HEK293T (cell line): ENCODE data around the gene THSD4.

Source experiments
- CTCF ChIA-PET: fragments of 350-600 bp; formaldehyde crosslinking; extraction: SDS; loops from one replicate; lab custom pipeline; 2021; ENCODE audit warnings: antibody characterized with exemption, inconsistent platforms; lab: Yijun Ruan, JAX
- POLR2A ChIA-PET: fragments of 350-600 bp; formaldehyde crosslinking; extraction: SDS; loops from one replicate; lab custom pipeline; 2020; ENCODE audit warnings: antibody characterized with exemption, inconsistent platforms; lab: Yijun Ruan, JAX
- DNase-seq: peaks from one replicate; pipeline ENCODE4 v3.0.0; 2012; ENCODE audit warnings: mixed read lengths; ENCODE audit errors: extremely low spot score
- ARNT ChIP-seq: fragments of 450-650 bp; IDR thresholded peaks from 2 replicates; pipeline ENCODE4 v1.6.1; 2017; ENCODE audit warnings: mild to moderate bottlenecking
- BHLHE40 ChIP-seq: fragments of 450-650 bp; IDR thresholded peaks from 2 replicates; pipeline ENCODE4 v1.6.1; 2016; ENCODE audit warnings: mild to moderate bottlenecking, moderate library complexity, borderline replicate concordance
- CTBP1 ChIP-seq: fragments of 450-650 bp; IDR thresholded peaks from 2 replicates; pipeline ENCODE4 v1.6.1; 2016; ENCODE audit warnings: borderline replicate concordance
- ELF4 ChIP-seq: fragments of 450-650 bp; IDR thresholded peaks from 2 replicates; pipeline ENCODE4 v1.6.1; 2017; ENCODE audit warnings: antibody characterized with exemption
- FOXA1 ChIP-seq: fragments of 450-650 bp; IDR thresholded peaks from 2 replicates; pipeline ENCODE4 v1.6.1; 2016; ENCODE audit warnings: mild to moderate bottlenecking
- FOXK2 ChIP-seq: fragments of 450-650 bp; IDR thresholded peaks from 2 replicates; pipeline ENCODE4 v1.6.1; 2016; ENCODE audit warnings: mild to moderate bottlenecking
- FOXM1 ChIP-seq: fragments of 450-650 bp; IDR thresholded peaks from 2 replicates; pipeline ENCODE4 v1.6.1; 2017; ENCODE audit warnings: mild to moderate bottlenecking, borderline replicate concordance
- HDGF ChIP-seq: fragments of 450-650 bp; IDR thresholded peaks from 2 replicates; pipeline ENCODE4 v1.6.1; 2017; ENCODE audit warnings: antibody characterized with exemption, borderline replicate concordance
- L3MBTL2 ChIP-seq: fragments of 450-650 bp; conservative IDR thresholded peaks from 2 replicates; pipeline ENCODE4 v1.6.1; 2016; ENCODE audit warnings: mild to moderate bottlenecking
- LEF1 ChIP-seq: fragments of 450-650 bp; IDR thresholded peaks from 2 replicates; pipeline ENCODE4 v1.6.1; 2017; ENCODE audit warnings: mild to moderate bottlenecking, borderline replicate concordance
- NFRKB ChIP-seq: fragments of 450-650 bp; IDR thresholded peaks from 2 replicates; pipeline ENCODE4 v1.6.1; 2016; ENCODE audit warnings: mild to moderate bottlenecking, moderate library complexity
- SP1 ChIP-seq: fragments of 450-650 bp; IDR thresholded peaks from 2 replicates; pipeline ENCODE4 v1.6.1; 2017
- SUZ12 ChIP-seq: fragments of 450-650 bp; IDR thresholded peaks from 2 replicates; pipeline ENCODE4 v1.6.1; 2016; ENCODE audit warnings: mild to moderate bottlenecking
- TARDBP ChIP-seq: fragments of 450-650 bp; IDR thresholded peaks from 2 replicates; pipeline ENCODE4 v1.6.1; 2016
- ZNF384 ChIP-seq: fragments of 450-650 bp; IDR thresholded peaks from 2 replicates; pipeline ENCODE4 v1.6.1; 2016
- TF ChIP-seq, protein P1 (sequence below): fragments of 450-650 bp; IDR thresholded peaks from 2 replicates; pipeline ENCODE4 v1.6.1; 2016

THSD4 gene

DNA sequence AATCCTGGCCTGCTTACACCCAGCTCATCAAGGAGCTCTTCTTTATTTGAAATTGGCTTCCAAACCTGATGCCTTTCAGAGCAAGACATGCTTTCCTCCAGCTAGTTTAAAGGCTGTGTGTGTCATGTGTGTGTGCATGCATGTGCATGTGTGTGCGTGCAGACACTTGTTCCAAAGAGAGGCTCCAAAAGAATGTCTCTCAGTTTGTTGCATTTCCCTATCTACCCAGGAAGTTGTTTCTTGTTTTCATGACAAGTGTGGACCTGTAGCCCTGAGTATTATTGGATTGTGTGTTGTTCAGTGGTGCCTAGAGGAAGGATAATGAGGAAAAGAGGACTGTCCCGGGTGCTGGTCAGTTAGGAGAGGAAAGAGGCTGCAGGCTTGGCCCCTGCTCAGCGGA is 240.0 kb downstream of the THSD4 start:
- DNase-seq: no peak
- ChIA-PET POLR2A (no interaction called here), CTCF (interaction anchor here (0.6 kb wide), 1 partner anchor 325 kb away, joined by 3 read pairs; no protein-coding TSS in a partner anchor)
- TF ChIP-seq BHLHE40: no peak
- TF ChIP-seq NFRKB: no peak
- no peak for TF ChIP-seq CTBP1
- TF ChIP-seq, protein P1, sequence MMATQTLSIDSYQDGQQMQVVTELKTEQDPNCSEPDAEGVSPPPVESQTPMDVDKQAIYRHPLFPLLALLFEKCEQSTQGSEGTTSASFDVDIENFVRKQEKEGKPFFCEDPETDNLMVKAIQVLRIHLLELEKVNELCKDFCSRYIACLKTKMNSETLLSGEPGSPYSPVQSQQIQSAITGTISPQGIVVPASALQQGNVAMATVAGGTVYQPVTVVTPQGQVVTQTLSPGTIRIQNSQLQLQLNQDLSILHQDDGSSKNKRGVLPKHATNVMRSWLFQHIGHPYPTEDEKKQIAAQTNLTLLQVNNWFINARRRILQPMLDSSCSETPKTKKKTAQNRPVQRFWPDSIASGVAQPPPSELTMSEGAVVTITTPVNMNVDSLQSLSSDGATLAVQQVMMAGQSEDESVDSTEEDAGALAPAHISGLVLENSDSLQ: no peak

DNA sequence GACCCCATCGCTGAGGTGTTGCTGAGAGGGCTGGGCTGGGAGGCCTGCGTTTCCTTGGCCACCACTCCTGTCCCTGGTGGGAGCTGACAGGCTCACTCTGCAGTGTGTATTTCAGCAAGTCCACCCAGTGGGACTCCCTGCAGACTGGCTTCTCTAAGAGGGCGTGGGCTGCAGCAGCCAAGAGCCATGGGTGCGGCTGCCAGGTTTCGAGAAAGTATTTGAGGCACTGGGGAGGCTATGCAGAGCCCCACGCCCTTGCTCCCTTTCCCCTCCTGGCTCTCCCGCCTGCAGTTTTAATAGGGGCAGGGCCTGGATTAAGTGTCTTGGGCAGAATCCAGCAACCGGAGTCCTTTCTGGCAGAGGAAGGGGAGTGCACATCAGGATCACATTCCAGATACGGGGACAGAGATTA is 242.1 kb downstream of the THSD4 start:
- peak; percentile 18 for DNase-seq
- POLR2A ChIA-PET: no interaction called here
- CTCF ChIA-PET: no interaction called here
- TF ChIP-seq FOXM1 (no peak), HDGF (no peak), TARDBP (no peak), L3MBTL2 (no peak), NFRKB (no peak), ELF4 (no peak), ZNF384 (no peak), SP1 (no peak), FOXK2 (no peak)

DNA sequence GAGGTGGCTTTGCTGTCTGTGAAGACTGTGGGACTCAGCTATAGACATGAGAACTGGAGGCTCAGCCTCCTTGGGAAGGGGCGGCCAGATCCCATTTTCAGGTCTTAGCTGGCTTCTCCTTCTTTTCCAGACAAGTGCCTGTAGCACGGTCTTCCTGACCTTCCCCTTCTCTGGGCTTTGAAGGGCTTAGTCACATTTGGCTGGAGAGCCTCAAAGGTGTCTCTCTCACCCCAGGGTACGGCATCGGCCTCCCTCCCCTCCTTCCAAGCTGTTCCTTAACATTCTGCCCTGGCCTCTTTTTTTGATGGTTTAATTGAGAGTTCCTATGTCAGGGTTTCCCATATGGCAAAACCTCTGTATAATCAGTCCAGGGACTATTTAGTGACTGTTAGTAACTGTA is 242.7 kb downstream of the THSD4 start:
- DNase-seq: no peak
- POLR2A ChIA-PET: no interaction called here
- no peak for TF ChIP-seq FOXK2
- no peak for TF ChIP-seq FOXA1
- TF ChIP-seq ELF4: no peak
- TF ChIP-seq TARDBP: no peak
- TF ChIP-seq BHLHE40: no peak
- TF ChIP-seq ARNT: no peak
- CTCF ChIA-PET: no interaction called here

DNA sequence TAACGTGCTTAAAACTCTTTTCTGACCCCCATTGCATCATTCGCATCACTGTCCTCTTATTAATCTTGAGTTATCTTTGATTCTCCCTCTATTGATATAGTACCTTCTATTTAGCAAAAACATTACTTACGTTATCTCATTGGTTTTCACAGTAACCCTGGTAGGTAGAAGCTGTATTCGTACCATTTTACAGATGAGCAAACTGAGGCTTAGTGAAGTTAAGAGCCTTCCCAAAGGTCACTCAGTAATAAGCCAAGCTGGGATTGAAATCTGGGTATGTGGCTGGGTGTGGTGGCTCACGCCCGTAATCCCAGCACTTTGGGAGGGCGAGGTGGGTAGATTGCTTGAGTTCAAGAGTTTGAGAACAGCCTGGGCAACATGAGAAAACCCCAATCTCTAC is 244.0 kb downstream of the THSD4 start:
- TF ChIP-seq LEF1 (no peak), FOXK2 (no peak), TARDBP (no peak), SUZ12 (no peak), BHLHE40 (no peak), FOXA1 (no peak), CTBP1 (no peak)
- CTCF ChIA-PET: no interaction called here
- no peak for DNase-seq
- POLR2A ChIA-PET: no interaction called here

DNA sequence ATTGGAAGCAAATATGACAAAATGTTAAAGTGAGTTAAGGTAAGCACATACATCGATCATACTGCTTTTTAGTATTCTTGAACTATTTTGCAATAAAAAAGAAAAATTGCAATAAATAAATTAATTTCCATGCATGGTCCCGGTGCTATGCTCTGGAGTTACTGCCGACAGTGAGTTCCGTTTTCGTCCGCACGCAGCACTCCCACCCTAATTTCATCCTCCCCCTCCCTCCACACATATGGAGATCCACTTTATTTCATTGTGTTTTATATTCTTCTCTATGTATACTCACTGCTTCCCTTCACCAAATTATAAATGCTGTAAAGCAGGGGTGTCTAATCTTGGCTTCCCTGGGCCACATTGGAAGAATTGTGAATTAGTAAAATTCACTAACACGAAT is 247.3 kb downstream of the THSD4 start:
- DNase-seq: no peak
- TF ChIP-seq L3MBTL2 (no peak), ZNF384 (no peak), LEF1 (no peak), FOXK2 (no peak), SP1 (no peak), SUZ12 (no peak), FOXM1 (no peak), NFRKB (no peak), CTBP1 (no peak), HDGF (no peak), ELF4 (no peak), FOXA1 (no peak), BHLHE40 (no peak), ARNT (no peak), TARDBP (no peak)
- TF ChIP-seq, protein P1: no peak
- ChIA-PET CTCF (interaction anchor here (0.6 to 0.9 kb wide), 3 partner anchors 9 to 246 kb away, joined by 3 to 5 read pairs (median 4); no protein-coding TSS in a partner anchor), POLR2A (no interaction called here)

DNA sequence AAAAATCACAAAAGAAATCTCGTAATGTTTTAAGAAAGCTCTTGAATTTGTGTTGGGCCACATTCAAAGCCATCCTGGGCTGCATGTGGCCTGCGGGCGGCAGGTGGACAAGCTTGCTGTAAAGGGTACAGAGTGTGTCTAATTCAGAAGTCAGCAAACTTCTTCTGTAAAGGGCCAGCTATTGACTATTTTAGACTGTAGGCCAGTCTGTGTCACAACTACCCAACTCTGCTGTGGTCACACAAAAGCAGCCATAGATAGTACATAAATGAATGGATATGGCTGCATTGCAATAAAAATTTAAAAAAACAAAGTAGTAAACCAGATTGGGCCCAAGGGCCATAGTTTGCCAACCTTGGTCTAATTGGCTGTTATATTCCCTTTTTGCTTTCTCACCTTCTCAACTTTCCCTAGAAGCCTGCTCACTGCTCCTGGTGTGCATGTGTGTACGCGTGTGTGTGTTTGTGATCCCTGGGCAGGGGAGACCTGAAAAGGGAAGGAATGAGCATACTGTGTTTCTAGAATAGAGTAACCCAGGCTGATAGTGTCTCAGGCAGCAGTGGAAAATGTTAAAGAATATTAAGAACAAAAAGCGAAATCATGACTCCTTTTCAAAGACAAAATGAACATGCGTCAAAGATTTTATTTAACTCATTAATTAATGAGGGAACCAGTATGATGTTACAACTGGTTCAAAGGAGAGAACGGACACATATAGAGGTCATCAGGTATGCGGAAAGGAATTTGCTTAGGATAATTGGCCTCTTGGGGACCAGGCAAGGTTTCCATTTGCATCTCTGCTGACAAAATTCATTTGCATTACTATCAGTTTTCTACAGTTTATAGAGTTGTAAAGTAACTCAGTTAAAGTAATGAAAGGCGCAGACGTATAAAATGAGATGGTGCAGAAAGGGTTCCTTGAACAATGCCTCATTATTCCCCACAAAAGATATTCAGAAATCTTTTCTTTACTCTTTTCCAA is 248.0 kb downstream of the THSD4 start:
- no peak for DNase-seq
- TF ChIP-seq FOXK2 (no peak), L3MBTL2 (no peak), SP1 (no peak), BHLHE40 (no peak)
- POLR2A ChIA-PET: no interaction called here
- CTCF ChIA-PET: interaction anchor here (0.6 to 0.7 kb wide), 2 partner anchors 80 to 247 kb away, joined by 3 to 5 read pairs; no protein-coding TSS in a partner anchor

DNA sequence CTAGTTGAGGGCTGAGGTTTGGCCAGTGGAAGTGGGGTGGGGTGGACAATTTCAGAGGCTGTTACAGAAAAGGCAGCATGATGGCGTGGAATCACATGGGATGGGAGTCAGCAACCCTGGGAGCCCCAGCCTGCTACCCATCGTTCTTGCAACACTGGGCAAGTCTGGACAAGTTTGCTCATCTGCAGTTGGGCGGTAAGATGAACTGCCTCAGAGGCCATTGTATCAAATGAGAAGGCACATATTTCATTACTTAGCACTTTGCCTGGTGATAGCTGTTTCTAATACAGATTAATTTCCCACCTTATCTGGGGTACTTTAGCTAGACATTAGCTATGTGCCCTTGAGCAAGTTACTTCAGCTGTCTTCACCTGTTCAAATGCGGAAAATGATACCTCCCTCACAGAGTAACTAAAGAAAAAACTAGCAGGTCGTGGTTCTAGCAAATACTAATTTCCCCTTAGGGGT is 248.9 kb downstream of the THSD4 start:
- peak; percentile 62 for DNase-seq
- ChIA-PET CTCF (no interaction called here), POLR2A (interaction anchor here (0.9 to 1.3 kb wide), 2 partner anchors 10 to 90 kb away, joined by 3 to 4 read pairs; no protein-coding TSS in a partner anchor)
- TF ChIP-seq ZNF384 (no peak), FOXM1 (no peak), CTBP1 (peak; percentile 69; the same call in 1 of the 2 replicates), L3MBTL2 (peak; percentile 25; the same call in 1 of the 2 replicates)
- TF ChIP-seq, protein P1: no peak
